H1 (cell line): ENCODE measurements around the gene TNXB. TPM values are rescaled to one million over a fixed set of nuclear protein-coding genes. Genes with fewer than 3 reads are reported as not detected.

Experiments
- ASH2L ChIP-seq: fragments of 200-600, 300-600 bp; sonication (generic); IDR thresholded peaks from one replicate; pipeline ENCODE4 v1.7.1; 2017; ENCODE audit warnings: low read length
- CHD1 ChIP-seq: IDR thresholded peaks from 2 replicates; pipeline ENCODE4 v1.6.1; 2012; ENCODE audit warnings: low read depth, low read length, improper control_type of control experiment
- CHD7 ChIP-seq: fragments of 300-600 bp; sonication (generic); IDR thresholded peaks from 2 replicates; pipeline ENCODE4 v1.7.1; 2012; ENCODE audit warnings: low read length, moderate library complexity, mild to moderate bottlenecking, inconsistent platforms; ENCODE audit not compliant: insufficient replicate concordance
- CTBP2 ChIP-seq: IDR thresholded peaks from 2 replicates; pipeline ENCODE4 v1.7.0; 2011; ENCODE audit warnings: borderline replicate concordance, mild to moderate bottlenecking, moderate library complexity, mixed read lengths, low read length; ENCODE audit not compliant: insufficient read depth, insufficient read length
- SIRT6 ChIP-seq: IDR thresholded peaks from one replicate; pipeline ENCODE4 v1.7.1; 2012; ENCODE audit warnings: low read length, inconsistent platforms
- SP1 ChIP-seq: IDR thresholded peaks from 2 replicates; pipeline ENCODE4 v1.6.1; 2011; ENCODE audit warnings: low read depth, low read length
- TBP ChIP-seq: IDR thresholded peaks from 2 replicates; pipeline ENCODE4 v1.6.1; 2011; ENCODE audit warnings: low read depth, low read length, improper control_type of control experiment
- polyA plus RNA-seq, 7 experiments: library from polyadenylated mRNA; depleted of rRNA in 3 of 7; stranded (reverse) in 5 of 7; unstranded in 2 of 7; fragments of >200 nt in 5 of 7; fragments of 200-250 nt in 2 of 7; gene quantifications; 1 replicate in 5 of 7; 2 replicates in 1 of 7; 4 replicates in 1 of 7; pipeline versions ENCODE4 v1.2.1 to v1.2.3, GENCODE V29; 2011 to 2013; ENCODE audit warnings: missing spikeins in 2 of 7, mixed read lengths in 2 of 7
- total RNA-seq: library from RNA; stranded (reverse); fragmentation: NEBNext Ultra II Directional; extraction: Animal tissue kit (Norgen Biotek cat#: 25700); gene quantifications from 2 replicates; pipeline ENCODE4 v1.2.1, GENCODE V29; 2021
- TF ChIP-seq, protein P1 (sequence below), 3 experiments: IDR thresholded peaks; 1 replicate in 2 of 3; 2 replicates in 1 of 3; pipeline versions ENCODE4 v1.5.1 to v1.6.1; 2011; ENCODE audit warnings: low read length in 3 of 3, mild to moderate bottlenecking in 3 of 3, inconsistent platforms in 2 of 3, low read depth in 1 of 3, moderate library complexity in 1 of 3; ENCODE audit not compliant: insufficient read depth in 1 of 3; ENCODE audit errors: control extremely low read depth in 1 of 3
- TF ChIP-seq, protein P2 (sequence below): IDR thresholded peaks from 2 replicates; pipeline ENCODE4 v1.6.1; 2012; ENCODE audit warnings: inconsistent platforms

Gene TNXB
- total and polyA plus RNA-seq, 2 of the 8 experiments (the other 6 are each of a cell fraction or from before 2014, with no cell fraction given) = 3.1 to 4.8 TPM

DNA sequence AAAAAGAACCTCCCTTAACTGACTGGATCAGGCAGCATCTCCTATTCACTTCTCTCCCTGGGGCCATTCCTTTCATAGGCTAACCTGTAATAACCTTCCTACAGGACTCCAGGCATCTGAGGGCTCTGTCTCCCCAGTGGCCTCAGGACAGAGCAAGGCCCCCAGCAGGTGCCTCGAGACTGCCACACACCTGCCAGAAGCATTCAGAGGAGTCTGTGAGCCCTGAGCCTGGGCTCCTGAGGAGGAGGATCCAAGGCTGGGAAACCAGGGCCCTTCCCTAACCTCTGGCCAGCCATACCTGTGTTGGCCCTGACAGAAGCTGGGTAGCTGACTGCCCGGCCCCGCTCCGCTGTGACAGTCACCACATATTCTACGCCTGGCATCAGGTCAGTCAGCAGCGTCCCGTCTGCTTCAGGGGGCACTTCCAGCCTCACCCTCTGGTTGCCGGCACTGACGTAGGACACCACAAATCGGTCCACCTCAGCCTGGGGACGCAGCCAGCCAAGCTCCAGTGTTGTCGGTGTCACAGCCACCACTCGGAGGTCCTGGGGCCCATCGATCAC, 20.6 kb downstream of the TNXB start (continued):
- no peak for TF ChIP-seq CHD7
- TF ChIP-seq ASH2L = no peak
- no peak for TF ChIP-seq TBP
- TF ChIP-seq SIRT6 = no peak
- TF ChIP-seq, protein P1, sequence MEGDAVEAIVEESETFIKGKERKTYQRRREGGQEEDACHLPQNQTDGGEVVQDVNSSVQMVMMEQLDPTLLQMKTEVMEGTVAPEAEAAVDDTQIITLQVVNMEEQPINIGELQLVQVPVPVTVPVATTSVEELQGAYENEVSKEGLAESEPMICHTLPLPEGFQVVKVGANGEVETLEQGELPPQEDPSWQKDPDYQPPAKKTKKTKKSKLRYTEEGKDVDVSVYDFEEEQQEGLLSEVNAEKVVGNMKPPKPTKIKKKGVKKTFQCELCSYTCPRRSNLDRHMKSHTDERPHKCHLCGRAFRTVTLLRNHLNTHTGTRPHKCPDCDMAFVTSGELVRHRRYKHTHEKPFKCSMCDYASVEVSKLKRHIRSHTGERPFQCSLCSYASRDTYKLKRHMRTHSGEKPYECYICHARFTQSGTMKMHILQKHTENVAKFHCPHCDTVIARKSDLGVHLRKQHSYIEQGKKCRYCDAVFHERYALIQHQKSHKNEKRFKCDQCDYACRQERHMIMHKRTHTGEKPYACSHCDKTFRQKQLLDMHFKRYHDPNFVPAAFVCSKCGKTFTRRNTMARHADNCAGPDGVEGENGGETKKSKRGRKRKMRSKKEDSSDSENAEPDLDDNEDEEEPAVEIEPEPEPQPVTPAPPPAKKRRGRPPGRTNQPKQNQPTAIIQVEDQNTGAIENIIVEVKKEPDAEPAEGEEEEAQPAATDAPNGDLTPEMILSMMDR (IDR thresholded peaks at IDR 0.05; ENCODE audit: control extremely low read depth in 1 of 3, insufficient read depth in 1 of 3, low read depth in 1 of 3, low read length in 3 of 3) = no peak
- TF ChIP-seq, protein P2, sequence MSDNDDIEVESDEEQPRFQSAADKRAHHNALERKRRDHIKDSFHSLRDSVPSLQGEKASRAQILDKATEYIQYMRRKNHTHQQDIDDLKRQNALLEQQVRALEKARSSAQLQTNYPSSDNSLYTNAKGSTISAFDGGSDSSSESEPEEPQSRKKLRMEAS = no peak
- TF ChIP-seq CHD1 = no peak
- TF ChIP-seq SP1 = no peak
- TF ChIP-seq CTBP2 = no peak
